22Rv1 (cell line): ENCODE results near the gene GFOD2.

ENCODE experiments used
- H3K27ac ChIP-seq: fragments of 450-650 bp; 2 replicates; pipeline ENCODE4 v1.5.1; 2017
- ZFX ChIP-seq: fragments of 450-650 bp; IDR thresholded peaks from 2 replicates; pipeline ENCODE4 v1.6.1; 2017; ENCODE audit warnings: antibody characterized with exemption, borderline replicate concordance
- TF ChIP-seq, protein P1 (sequence below): fragments of 450-650 bp; IDR thresholded peaks from 2 replicates; pipeline ENCODE4 v1.5.1; 2017; ENCODE audit warnings: mild to moderate bottlenecking

Gene GFOD2

GRCh38 chr16:67714522-67714921 lies 4.6 kb downstream of the GFOD2 start:
- TF ChIP-seq, protein P1, sequence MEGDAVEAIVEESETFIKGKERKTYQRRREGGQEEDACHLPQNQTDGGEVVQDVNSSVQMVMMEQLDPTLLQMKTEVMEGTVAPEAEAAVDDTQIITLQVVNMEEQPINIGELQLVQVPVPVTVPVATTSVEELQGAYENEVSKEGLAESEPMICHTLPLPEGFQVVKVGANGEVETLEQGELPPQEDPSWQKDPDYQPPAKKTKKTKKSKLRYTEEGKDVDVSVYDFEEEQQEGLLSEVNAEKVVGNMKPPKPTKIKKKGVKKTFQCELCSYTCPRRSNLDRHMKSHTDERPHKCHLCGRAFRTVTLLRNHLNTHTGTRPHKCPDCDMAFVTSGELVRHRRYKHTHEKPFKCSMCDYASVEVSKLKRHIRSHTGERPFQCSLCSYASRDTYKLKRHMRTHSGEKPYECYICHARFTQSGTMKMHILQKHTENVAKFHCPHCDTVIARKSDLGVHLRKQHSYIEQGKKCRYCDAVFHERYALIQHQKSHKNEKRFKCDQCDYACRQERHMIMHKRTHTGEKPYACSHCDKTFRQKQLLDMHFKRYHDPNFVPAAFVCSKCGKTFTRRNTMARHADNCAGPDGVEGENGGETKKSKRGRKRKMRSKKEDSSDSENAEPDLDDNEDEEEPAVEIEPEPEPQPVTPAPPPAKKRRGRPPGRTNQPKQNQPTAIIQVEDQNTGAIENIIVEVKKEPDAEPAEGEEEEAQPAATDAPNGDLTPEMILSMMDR: no peak
- TF ChIP-seq ZFX: no peak
- H3K27ac ChIP-seq: no peak overlapping the region

DNA sequence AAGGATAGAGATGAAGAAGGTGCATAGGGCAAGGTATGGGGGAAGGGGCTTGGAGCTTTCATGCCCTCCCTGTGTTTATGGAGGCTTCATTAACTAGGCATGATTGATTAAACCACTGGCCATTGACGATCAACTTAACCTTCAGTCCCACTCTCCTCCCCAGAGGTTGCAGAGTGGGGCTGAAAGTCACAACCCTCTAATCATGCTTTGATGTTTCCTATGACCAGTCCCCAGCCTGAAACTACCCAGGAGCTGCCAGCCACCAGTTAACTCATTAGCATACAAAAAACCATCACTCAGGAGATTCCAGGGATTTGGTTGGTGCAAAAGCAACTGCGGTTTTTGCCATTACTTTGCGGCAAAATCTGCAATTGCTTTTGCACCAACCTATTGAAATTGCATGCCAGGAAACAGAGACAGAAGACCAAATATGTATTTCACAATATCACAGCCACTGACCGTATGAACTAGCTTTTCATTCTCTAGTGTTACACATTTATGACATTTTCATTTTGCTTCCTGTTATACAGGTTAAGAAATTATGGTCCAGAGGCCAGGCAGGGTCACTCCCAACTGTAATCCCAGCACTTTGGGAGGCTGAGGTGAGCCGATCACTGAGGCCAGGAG lies 5.4 kb downstream of the GFOD2 start:
- TF ChIP-seq ZFX: no peak
- TF ChIP-seq, protein P1: no peak
- H3K27ac ChIP-seq: no peak overlapping the region

DNA sequence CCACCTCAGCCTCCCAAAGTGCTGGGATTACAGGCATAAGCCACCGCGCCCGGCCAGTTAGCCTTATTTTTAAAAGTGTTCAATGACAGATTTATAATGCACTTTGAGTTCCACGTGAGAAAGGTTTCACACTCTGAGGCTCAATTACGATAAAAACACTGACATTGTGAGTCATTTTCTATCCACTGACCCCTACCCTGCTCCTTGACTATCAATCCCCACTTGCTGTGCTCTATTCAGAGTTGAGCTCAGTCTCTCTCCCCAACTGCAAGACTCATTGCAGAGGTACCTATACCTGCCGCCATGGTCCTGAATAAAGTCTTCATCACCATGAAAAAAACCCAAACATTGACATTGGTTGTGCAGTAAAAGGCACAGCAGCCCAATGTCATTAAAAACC lies 8.5 kb downstream of the GFOD2 start:
- H3K27ac ChIP-seq: no peak overlapping the region
- TF ChIP-seq, protein P1: no peak
- no peak for TF ChIP-seq ZFX

- TF ChIP-seq, protein P1: no peak
- TF ChIP-seq ZFX: no peak
- no peak overlapping the region for H3K27ac ChIP-seq
Measured at GRCh38 chr16:67709050-67709449, 10.1 kb downstream of the GFOD2 start.

- TF ChIP-seq, protein P1: no peak
- TF ChIP-seq ZFX: no peak
- no peak overlapping the region for H3K27ac ChIP-seq
Measured at GRCh38 chr16:67708368-67708771, 10.7 kb downstream of the GFOD2 start.

DNA sequence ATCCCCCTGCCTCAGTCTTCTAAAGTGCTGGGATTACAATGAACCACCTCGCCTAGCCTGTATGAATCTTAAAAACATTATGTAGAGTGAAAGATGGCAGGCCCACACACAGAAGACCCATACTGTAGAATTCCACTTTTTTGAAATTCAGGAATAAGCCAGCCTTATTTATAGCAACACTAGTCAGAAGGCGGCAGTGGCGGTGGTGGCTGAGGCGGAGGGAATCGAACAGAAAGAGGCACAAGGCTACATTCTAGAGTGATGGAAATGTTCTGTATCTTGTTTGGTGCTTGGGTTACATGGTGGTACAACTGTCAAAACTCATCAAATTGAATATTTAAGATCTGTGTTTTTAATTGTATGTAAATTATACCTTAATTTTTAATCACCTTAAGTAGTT lies 11.3 kb downstream of the GFOD2 start:
- no peak for TF ChIP-seq ZFX
- TF ChIP-seq, protein P1: no peak
- H3K27ac ChIP-seq: no peak overlapping the region

DNA sequence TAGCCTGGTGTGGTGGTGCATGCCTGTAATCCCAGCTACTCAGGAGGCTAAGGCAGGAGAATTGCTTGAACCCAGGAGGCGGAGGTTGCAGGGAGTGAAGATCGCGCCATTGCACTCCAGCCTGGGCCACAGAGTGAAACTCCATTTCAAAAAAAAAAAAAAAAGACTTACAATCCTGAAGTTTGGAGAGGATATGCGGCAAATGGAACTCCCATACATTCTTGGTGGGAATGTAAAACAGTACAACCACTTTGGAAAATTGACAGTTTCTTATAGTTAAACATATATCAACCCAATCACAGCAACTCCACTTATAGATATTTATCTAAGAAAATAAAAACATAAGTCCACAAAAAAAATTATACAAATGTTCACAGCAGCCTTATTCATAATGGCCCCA lies 11.9 kb downstream of the GFOD2 start:
- TF ChIP-seq ZFX: no peak
- TF ChIP-seq, protein P1: no peak
- H3K27ac ChIP-seq: no peak overlapping the region
